ENCODE measurements around the gene HS3ST3A1.

HS3ST3A1 gene

GRCh38 chr17:13601776-13602551, at the start of gene HS3ST3A1:
TSS of gene HS3ST3A1 (minus strand) at chr17:13601929. CDS start at chr17:13601129, 800 bp downstream.
- peak; percentile 47 for DNase-seq

- DNase-seq = no peak
Measured at GRCh38 chr17:13650096-13650675, 48.5 kb upstream of the HS3ST3A1 start.

GRCh38 chr17:13647543-13648021, 45.9 kb upstream of the HS3ST3A1 start:
- no peak for DNase-seq

- no peak for DNase-seq
Measured at GRCh38 chr17:13646969-13647542, 45.3 kb upstream of the HS3ST3A1 start.

- no peak for DNase-seq
Measured at GRCh38 chr17:13646411-13646810, 44.7 kb upstream of the HS3ST3A1 start.

GRCh38 chr17:13643180-13643579, 41.5 kb upstream of the HS3ST3A1 start:
- DNase-seq = no peak

- no peak for DNase-seq
Measured at GRCh38 chr17:13642188-13642587, 40.5 kb upstream of the HS3ST3A1 start.

GRCh38 chr17:13640551-13640950, 38.8 kb upstream of the HS3ST3A1 start:
- no peak for DNase-seq

- DNase-seq = no peak
Measured at GRCh38 chr17:13638855-13639458, 37.2 kb upstream of the HS3ST3A1 start.

GRCh38 chr17:13636951-13637350, 35.2 kb upstream of the HS3ST3A1 start:
- DNase-seq = no peak

GRCh38 chr17:13635951-13636350, 34.2 kb upstream of the HS3ST3A1 start:
- no peak for DNase-seq

- DNase-seq = no peak
Measured at GRCh38 chr17:13634021-13634420, 32.3 kb upstream of the HS3ST3A1 start.

- DNase-seq = no peak
Measured at GRCh38 chr17:13631529-13631928, 29.8 kb upstream of the HS3ST3A1 start.

GRCh38 chr17:13626703-13627102, 25.0 kb upstream of the HS3ST3A1 start:
- DNase-seq = no peak

- DNase-seq = no peak
Measured at GRCh38 chr17:13619462-13619861, 17.7 kb upstream of the HS3ST3A1 start.

- no peak for DNase-seq
Measured at GRCh38 chr17:13616031-13616430, 14.3 kb upstream of the HS3ST3A1 start.

- no peak for DNase-seq
Measured at GRCh38 chr17:13609941-13610340, 8.2 kb upstream of the HS3ST3A1 start.

- no peak for DNase-seq
Measured at GRCh38 chr17:13601322-13601775, 380 bp downstream of the HS3ST3A1 start.

GRCh38 chr17:13600475-13601321, 1.0 kb downstream of the HS3ST3A1 start:
- DNase-seq = no peak

- DNase-seq = no peak
Measured at GRCh38 chr17:13599864-13600263, 1.9 kb downstream of the HS3ST3A1 start.

GRCh38 chr17:13599168-13599577, 2.6 kb downstream of the HS3ST3A1 start:
- DNase-seq = no peak

GRCh38 chr17:13598353-13599167, 3.2 kb downstream of the HS3ST3A1 start:
- no peak for DNase-seq

All from amniotic stem cell (primary cell).